ENCODE results near the gene SORBS1.

The SORBS1 gene

GRCh38 chr10:95304976-95305375, 256.2 kb downstream of the SORBS1 start:
- H2AFZ ChIP-seq (ENCODE audit: low read depth, low read length, severe bottlenecking): no peak overlapping the region
- no peak overlapping the region for H3K27ac ChIP-seq (ENCODE audit: low read depth, low read length)
- TF ChIP-seq EZH2phosphoT487 (conservative IDR thresholded peaks at IDR 0.05; ENCODE audit: low read length) (no peak), CTCF (IDR thresholded peaks at IDR 0.05; ENCODE audit: insufficient read depth, low read length, poor library complexity, severe bottlenecking) (no peak)
- no peak overlapping the region for H3K9ac ChIP-seq (ENCODE audit: low read length)
- no peak overlapping the region for H3K4me3 ChIP-seq (ENCODE audit: insufficient read depth, low read length, poor library complexity, severe bottlenecking)
- H3K27me3 ChIP-seq (ENCODE audit: low read length): no peaks in the 10 kb centered on the region
- H3K36me3 ChIP-seq (ENCODE audit: low read length): no peaks in the 10 kb centered on the region
- no peaks in the 10 kb centered on the region for H3F3A ChIP-seq (ENCODE audit: insufficient read depth)
- H3K4me2 ChIP-seq (ENCODE audit: low read depth, low read length, poor library complexity, severe bottlenecking): no peak overlapping the region
- no peaks in the 10 kb centered on the region for H3K9me2 ChIP-seq (replicated peaks; ENCODE audit: insufficient read depth, low read length)
- H3K9me3 ChIP-seq (ENCODE audit: insufficient read depth, low read length): no peaks in the 10 kb centered on the region
- H4K20me1 ChIP-seq (ENCODE audit: low read depth, low read length): no peaks in the 10 kb centered on the region
- no peaks in the 10 kb centered on the region for H3K79me2 ChIP-seq (ENCODE audit: insufficient read depth, low read length)

GRCh38 chr10:95304463-95304862, 256.7 kb downstream of the SORBS1 start:
- no peak overlapping the region for H3K9ac ChIP-seq (ENCODE audit: low read length)
- no peaks in the 10 kb centered on the region for H3K9me3 ChIP-seq (ENCODE audit: insufficient read depth, low read length)
- H3K9me2 ChIP-seq (replicated peaks; ENCODE audit: insufficient read depth, low read length): no peaks in the 10 kb centered on the region
- no peak overlapping the region for H2AFZ ChIP-seq (ENCODE audit: low read depth, low read length, severe bottlenecking)
- no peaks in the 10 kb centered on the region for H3K27me3 ChIP-seq (ENCODE audit: low read length)
- H3K79me2 ChIP-seq (ENCODE audit: insufficient read depth, low read length): no peaks in the 10 kb centered on the region
- H3F3A ChIP-seq (ENCODE audit: insufficient read depth): no peaks in the 10 kb centered on the region
- TF ChIP-seq CTCF (IDR thresholded peaks at IDR 0.05; ENCODE audit: insufficient read depth, low read length, poor library complexity, severe bottlenecking) (no peak), EZH2phosphoT487 (conservative IDR thresholded peaks at IDR 0.05; ENCODE audit: low read length) (no peak)
- no peaks in the 10 kb centered on the region for H4K20me1 ChIP-seq (ENCODE audit: low read depth, low read length)
- no peak overlapping the region for H3K27ac ChIP-seq (ENCODE audit: low read depth, low read length)
- no peak overlapping the region for H3K4me3 ChIP-seq (ENCODE audit: insufficient read depth, low read length, poor library complexity, severe bottlenecking)
- H3K4me2 ChIP-seq (ENCODE audit: low read depth, low read length, poor library complexity, severe bottlenecking): no peak overlapping the region
- no peaks in the 10 kb centered on the region for H3K36me3 ChIP-seq (ENCODE audit: low read length)

GRCh38 chr10:95303950-95304349, 257.2 kb downstream of the SORBS1 start:
- Histone ChIP-seq H3K4me3 (ENCODE audit: insufficient read depth, low read length, poor library complexity, severe bottlenecking) (no peak overlapping the region), H2AFZ (ENCODE audit: low read depth, low read length, severe bottlenecking) (no peak overlapping the region), H3K79me2 (ENCODE audit: insufficient read depth, low read length) (no peaks in the 10 kb centered on the region), H3F3A (ENCODE audit: insufficient read depth) (no peaks in the 10 kb centered on the region), H4K20me1 (ENCODE audit: low read depth, low read length) (no peaks in the 10 kb centered on the region), H3K27ac (ENCODE audit: low read depth, low read length) (no peak overlapping the region), H3K9ac (ENCODE audit: low read length) (no peak overlapping the region), H3K9me3 (ENCODE audit: insufficient read depth, low read length) (no peaks in the 10 kb centered on the region), H3K36me3 (ENCODE audit: low read length) (no peaks in the 10 kb centered on the region), H3K27me3 (ENCODE audit: low read length) (no peaks in the 10 kb centered on the region), H3K9me2 (replicated peaks; ENCODE audit: insufficient read depth, low read length) (no peaks in the 10 kb centered on the region), H3K4me2 (ENCODE audit: low read depth, low read length, poor library complexity, severe bottlenecking) (no peak overlapping the region)
- TF ChIP-seq EZH2phosphoT487 (conservative IDR thresholded peaks at IDR 0.05; ENCODE audit: low read length) (no peak), CTCF (IDR thresholded peaks at IDR 0.05; ENCODE audit: insufficient read depth, low read length, poor library complexity, severe bottlenecking) (no peak)

Measured in SU-DHL-6 (cell line).